HG02870 (cell line): ENCODE results near the gene IL21R.

Source experiments
- ATAC-seq: cut with Tn5 transposase; IDR thresholded peaks from one replicate; pipeline ENCODE4 v1.9.1; 2021; ENCODE audit warnings: mild to moderate bottlenecking, moderate library complexity; ENCODE audit not compliant: unreplicated experiment

Gene IL21R

DNA sequence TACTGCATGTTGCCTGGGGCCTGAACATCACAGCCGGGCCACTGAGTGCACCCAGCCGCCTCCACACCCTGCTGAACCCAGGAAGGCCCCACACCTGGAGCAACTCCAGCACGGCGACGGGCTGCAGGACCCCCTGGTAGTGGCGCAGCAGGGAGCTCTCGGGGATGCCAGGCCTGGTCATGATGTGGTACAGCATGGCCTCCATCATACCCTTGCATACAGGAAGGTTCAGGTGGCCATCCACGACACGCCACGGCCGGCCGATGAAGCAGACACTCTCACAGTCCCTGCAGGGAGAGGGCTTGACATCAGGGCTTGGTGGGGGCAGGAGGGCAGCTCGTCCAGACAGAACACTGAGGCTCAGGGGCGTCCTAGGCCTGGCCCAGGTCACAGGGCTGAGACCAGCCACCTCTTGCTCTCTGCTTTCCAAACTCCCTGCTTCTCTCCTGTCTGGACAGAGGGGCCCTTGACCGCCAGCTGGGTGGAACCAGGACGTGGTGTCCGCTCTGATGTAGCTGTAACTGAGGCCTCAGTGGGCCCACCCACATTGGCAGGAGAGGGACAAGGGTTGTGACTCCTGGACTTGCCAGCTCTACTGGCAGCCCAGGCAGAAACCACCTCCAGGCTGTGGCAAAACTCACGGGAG, 60.3 kb downstream of the IL21R start:
- ATAC-seq, result no peak

DNA sequence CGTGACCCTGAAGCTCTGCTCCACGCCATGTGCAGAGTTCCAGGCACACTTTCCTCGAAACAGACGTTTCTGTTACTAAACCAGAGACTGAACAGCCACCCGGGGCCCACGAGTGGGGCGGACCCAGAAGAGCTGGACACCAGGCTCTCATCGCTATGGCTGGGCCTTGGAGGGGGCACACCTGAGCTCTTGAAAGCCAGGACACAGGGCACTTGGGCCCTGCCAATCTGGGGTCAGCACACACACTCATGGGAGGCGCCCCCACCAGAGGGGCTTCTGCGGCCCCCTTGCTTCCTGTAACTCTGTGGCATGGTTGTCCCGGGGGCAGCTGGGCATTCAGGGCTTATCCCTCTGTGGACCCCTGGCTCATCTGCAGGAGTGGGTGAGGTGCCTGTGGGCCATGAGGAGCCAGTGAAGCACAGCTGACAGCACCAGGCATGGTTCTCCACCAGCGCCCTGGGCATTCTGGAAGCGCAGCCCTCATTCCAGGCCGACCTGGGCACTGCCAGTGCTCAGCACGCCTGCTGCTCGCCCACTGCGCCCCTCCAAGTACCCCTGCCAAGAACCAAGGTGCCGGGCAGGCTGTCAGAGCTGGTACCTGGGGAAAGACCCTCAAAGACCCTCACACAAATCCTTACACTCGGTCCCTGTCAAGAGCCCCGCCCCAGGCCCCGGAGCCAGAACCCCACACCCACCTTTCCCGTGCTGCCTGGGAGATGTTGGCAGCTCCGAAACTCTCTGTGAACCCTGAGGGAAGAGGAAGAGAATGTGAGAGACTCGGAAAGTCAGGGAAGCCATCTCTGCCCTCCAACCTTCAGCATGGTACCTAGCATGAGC, 61.1 kb downstream of the IL21R start:
- no peak for ATAC-seq

DNA sequence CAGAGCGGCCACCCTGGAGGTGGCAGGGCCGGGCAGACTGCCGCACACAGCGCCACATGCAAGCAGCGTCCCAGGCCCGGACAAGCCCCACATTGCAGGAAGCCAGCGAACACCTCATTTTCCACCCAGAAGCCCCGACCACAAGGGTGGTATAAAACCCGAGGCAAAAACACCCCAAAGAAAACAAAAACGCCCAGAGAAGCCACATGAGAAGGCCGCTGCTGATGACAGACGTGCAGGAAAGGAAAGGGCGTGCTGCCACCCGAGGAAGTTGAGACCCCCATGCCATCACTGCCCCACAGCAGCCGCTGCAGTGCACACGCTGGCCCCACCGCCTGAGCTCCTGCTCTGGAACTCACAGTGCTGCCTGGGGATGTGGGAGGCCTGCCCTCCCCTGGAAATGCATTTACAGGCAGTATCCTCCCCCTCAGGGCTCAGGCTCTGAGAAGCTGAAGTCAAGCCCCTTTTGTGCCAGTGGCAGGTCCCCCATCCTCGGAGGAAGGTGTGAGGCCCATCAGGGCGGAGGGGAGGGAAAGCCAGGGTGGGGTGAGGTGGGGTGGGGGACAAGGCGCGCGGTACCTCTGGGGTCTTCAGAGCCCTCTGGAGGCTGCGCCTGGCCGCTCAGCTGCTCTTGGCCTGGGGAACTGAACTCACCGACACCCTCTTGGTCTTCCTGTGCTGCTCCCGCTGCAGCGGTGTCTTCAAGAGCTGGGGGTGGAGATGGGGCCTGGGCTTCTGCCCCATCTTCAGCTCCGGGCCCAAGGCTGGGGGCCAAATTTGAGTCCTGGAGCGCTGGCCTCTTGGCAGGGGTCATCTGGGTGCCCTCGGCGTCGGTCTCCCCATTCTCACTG, 62.0 kb downstream of the IL21R start:
- no peak for ATAC-seq

DNA sequence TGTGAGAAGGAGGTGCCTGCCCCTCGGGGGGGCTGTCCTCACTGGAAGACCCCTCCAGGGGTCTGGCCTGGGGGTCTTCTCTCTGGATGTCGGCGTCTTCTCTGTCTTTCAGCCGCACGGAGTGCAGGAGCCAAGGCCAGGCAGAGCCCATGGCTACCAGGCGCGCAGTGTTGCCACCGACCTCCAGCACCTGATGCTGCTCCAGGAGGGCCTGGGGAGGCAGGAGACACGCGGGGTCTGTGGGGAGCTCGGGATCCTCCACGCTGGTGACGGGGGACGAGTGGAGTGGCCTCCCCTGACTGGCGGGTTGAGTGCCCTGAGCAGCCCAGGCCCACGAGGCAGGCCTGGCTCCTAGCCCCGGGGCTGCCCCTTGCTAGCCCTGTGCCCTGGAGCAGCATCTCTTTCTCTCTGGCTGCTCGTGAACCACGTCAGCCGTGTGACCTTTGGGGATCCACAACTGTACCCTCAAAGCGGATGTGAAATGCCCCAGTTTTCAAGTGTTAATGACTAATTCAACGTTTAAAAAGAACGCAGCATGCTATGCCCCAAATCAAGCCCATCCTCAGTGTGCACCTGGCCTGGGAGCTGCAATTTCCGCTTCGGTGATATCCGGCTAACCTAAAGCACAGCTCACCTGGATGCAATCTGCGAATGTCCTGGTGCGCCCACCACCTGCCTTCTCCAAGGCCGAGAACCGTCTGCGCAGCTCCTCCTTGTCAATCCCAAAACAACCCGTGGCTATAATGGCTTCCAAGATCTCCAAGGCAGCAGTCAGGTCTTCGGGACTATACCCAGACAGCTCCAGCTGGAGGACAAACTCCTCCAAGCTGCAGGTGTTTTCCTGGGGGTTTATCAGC, 62.9 kb downstream of the IL21R start:
- no peak for ATAC-seq

DNA sequence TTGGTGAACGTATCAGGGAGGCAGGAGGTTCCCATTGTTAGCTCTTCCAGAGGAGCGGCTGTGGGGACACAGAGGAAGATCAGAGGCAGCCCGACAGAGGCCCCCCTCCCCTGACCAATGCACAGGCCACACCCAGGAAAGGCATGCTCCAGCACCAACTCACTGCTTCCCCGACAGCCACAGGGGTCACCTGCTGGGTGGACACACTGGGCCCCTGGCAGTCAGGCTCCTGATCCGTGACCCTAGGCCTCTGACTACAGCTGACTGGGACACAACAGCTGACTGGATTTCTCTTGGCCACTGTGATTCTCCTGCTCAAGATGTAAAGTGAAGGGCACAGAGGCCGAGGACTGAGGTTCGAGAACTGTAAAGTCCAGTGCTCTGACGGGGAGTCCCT, 63.5 kb downstream of the IL21R start:
- no peak for ATAC-seq

DNA sequence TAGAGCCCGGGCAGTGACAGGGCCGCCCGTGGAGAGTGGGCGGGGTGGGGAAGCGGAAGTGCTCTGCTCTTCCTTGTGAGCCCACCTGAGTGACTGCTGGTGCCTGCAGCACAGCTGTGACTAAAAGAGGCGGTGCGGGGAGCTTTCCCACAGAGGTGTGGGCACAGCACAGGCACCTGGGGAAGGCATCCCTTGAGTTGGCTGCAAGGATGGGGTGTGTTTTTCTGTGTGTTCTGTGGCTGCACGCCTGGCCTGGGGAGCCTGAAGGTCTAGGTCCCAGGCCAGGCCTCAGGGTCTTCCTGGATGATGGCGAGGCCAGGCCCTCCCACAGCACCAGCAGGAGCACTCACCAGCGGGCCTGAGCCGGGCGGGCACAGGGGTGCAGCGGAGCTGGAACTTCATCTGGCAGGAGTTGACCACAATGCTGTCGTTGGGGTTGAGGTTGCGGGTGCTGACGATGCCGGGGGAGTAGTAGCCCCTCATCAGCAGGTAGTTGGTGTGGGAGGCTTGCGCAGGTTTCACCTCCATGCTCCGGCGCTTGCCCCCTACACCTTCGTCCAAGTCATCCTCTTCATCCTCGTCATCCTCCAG, 67.1 kb downstream of the IL21R start:
- ATAC-seq, result no peak

DNA sequence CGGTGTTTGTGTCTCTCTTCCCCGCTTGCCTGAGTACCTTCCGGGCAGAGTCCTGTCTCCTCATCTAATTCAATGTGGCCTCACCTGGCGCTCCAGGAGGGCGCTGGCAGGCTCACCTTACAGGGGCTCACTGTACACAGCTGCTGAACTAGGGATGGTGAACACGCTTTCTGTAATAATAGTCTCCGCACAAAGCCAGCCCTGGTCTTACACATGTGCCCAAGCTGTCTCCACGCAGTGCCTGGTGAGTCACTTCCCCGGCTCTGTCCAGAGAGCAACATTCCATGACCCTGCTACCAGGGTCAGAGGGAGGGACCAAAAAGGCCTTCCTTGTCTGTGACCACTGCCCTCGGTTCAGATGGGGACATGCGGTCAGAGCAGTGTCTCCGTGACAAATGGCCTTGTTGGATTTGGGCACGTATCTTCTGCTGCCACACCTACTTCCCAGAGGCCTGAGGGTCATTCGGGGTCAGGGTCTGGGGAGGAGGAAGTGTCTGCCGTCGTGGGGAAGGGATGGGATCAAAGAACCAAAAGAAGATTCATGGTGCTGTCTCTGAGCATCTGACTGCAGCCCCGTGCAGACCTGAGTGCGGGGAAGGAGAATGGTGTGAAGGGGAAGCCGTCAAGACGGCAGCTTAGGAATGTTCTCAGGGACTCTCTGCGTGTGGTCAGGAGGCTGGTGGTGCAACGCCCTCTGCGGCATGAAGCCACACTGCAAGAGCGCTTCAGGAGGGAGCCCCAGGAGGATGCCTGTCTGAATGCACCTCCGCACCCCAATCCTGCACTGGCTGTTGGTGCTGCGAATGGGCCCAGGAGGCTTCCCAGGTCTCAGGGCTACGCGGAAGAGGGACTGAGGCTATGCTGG, 68.8 kb downstream of the IL21R start:
- no peak for ATAC-seq

DNA sequence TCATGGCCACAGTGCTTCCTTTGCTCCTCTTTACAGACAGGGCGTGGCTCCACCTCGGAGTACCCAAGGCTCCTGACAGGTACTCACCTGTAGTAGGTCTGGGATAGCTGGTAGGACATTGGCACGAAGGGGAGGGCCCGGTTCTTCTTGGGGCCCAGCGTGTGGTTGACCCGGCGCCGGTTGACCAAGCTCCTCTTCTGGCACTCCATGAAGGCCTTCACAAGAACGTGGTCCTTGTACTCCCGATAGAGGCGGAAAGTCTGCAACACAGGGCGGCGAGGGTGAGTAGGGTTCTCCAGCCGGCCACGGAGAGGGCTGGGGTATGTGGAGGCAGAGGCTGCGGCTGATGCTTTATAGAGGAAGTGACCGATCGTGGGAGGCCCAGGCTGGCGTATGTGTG, 69.7 kb downstream of the IL21R start:
- ATAC-seq, result no peak

DNA sequence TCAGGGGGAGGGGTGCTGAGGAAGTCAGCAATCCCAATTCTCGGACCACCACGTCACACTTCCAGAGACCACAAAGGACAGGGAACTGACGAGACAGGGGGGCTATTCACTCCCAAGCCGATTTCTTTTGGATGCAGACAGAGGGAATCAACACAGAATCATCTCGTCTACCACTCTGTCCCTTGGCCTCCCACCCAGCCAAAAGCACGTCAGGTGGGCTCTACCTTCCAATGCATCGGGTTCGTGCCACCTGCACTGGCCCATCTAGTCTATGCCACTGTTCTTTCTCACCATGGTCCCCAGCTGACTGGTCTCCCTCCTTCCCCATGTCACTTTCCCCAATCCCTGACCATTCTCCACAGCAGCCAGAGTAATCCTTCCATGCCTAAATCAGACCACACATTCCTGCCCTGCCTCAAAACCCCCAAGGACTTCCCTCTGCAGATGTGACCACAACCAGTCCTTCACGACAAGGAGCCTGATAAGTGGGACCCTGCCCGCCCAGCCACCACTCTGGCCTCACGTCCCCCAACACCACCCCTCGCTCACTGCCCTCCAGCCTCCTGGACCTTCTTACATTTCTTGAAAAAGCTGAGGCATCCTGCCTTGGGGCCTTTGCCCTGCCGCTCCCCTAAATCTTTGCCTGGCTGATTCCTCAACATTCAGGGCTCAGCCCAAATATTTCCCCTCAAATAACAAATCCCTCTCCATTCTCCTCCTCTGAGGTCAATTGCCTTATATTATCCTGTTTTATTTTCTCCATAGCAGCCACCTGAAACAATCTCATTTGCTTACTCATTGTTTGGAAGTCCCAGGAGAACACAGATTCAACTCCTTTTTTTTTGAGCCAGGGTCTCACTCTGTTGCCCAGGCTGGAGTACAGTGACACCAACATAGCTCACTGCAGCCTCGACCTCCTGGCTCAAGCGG, 70.4 kb downstream of the IL21R start:
- no peak for ATAC-seq

DNA sequence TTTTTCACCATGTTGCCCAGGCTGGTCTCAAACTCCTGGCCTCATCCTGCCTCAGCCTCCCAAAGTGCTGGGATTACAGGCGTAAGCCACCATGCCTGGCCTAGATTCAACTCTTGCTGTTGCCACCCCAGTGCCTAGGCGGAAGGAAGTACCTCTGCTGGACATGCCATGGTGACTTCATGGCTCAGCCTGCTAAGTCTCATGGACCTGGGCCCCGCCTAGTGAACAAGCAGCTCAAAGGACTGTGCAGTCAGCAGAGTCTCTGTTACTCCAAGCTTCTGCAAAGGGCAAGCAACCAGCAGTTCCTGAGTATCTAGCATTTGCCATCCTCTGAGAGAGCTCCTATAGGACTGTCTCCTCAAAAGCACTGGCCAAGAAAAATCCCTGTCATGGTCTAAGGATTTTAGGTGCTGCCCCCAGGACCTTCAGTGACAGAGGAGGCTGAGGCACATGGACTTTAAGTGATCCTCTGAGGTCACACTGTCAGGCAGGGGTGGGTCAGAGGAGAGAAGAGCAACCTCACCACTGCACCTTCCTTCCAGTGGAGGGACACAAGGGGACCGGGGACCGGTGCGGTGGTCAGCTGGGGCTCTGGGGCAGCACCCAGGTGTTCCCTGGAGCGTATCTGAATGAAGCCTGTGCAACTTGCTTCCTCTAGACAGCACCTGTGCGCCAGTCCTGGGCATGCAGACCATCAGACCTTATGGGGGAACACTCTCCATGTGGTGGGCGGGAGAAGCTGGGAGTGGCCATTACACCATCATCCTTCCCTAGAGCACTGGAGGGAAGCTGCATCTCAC, 71.3 kb downstream of the IL21R start:
- no peak for ATAC-seq

DNA sequence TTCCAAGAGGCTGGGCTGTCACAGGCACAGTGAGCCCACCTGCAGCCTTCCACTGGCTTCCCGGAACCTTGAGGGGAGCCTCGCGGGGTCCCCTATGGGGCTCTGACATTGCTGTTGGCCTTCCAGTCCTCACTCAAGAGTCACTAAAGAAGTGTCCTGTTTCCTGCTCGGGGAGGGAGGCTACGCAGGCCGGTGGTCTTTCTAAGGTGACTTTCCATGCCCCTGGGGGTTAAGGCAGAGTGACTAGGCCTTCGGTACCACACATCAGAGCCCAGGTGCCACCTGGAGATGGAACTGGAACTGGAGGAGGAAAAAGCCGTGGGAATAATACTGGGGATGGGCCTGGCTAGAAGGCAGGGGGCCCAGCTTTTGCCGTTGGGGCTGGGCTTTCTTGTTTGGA, 72.1 kb downstream of the IL21R start:
- ATAC-seq, result no peak

DNA sequence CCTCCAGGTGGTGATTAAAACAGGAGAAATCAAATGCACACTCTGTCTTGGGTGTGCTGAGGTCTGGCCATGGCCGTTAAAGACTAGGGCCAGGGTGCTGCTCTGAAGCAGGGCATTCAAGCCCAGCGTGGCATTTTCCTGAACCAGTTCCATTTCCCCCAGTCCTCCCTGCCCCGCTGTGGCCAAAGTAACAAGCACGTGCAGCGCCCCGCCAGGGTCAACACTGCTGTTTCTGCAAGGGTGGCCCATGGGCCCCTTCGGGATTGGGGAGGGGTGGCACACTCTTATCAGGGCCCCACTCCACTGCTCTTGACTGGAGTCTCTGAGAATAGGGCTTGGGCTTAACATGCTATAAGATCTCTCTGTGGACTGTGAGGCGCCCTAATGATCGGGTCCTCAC, 72.9 kb downstream of the IL21R start:
- ATAC-seq, result no peak

DNA sequence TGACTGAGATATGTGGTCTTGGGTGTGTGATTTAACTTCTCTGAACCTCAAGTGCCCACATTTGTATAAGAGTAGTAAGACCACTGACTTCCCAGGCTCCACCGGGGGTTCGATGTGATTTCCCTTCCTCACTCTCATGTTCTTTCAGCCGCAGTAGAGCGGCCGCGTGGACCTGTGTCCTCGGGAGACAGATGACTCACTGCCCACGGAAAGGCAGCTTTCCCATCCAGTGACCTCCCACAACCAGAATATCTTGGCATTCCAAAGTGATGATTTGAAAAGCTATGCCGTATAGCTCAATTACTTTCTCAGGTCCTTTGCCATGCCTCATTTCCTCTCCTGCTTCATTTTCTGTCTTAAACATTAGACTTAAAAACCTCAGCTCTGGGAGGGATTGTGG, 73.6 kb downstream of the IL21R start:
- no peak for ATAC-seq

DNA sequence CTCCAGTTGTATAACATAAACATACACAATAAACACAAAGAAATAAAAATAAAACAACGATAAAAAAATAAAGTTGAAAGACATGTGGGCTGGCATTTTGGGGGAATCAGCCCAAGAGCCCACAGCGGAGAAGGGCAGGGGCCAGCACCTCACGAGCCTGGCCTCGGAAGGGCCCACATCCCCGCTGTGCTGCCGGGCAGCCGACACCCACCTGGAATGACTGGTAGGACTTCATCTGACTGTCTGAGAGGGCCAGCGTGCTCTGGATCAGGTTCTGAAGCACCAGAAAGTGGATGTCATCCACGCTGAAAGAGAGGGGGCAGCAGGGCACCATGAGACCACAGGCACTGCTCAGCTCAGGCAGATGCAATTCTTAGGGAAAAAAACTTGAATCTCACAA, 74.3 kb downstream of the IL21R start:
- ATAC-seq, result no peak

DNA sequence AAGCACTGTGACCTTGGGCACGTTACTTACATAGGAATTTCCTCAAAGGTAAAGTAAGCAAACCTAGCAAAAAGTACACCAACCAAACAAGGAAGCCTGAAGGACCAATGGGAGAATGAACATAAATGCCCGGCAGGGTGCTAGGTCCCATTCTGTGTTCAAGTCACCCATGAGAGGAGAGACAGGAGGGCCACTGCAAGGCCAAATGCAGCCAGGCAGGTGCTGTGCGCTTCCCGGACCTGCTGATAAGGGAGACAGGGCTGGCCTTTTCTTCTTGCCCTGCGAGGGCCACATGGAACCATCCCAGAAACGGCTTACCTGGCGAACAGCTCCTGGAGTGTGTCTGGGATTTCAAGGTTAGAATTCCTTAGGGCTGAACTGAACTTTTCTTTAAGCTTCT, 78.8 kb downstream of the IL21R start:
- ATAC-seq, result no peak

DNA sequence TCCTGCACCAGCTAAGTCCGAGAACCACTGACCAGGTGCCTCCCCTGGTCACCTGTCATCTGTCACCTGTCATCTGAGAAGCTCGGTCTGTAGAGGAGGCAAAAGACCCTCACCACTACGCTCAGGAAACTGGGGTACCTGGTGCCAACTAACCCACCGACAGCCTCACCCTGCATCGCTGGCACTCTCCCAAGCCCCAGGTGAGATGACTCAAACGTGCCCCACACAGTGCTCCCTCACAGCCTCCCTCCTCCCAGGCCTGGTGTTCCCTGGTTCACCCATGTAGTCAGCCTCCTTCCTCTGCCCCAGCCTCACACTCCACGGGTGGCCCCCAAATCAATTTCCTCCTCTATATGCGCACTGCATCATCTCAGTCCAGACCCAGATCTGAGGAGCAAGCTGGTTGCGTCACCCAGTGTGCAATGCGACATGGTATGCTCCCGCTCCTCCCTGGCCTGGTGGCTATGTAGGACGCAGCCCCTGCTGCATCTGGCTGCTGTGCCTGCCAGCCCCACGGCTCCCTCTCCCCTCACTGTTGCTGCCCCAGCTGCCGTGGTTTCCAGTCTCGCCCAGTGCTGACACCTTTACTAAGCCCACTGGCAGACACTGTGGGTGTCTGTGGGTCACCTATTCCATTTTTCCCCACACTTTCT, 79.4 kb downstream of the IL21R start:
- no peak for ATAC-seq
